Breast epithelium (tissue), 4 donors: ENCODE data around the gene GPATCH4. TPM values are rescaled to one million over a fixed set of nuclear protein-coding genes. Genes with fewer than 3 reads are reported as not detected.

Experiments used
- DNase-seq, 2 donors: peaks; one replicate each; pipeline ENCODE4 v3.0.0-alpha.2; 2019; ENCODE audit warnings: low spot score in 2 of 2
- H3K27ac ChIP-seq, 2 donors: fragments of 200-600 bp; sonication (generic) in 1 of 2; one replicate each; pipeline ENCODE4 v1.5.1; 2016 to 2019; ENCODE audit warnings: mild to moderate bottlenecking in 1 of 2
- H3K27me3 ChIP-seq, 2 donors: fragments of 200-600 bp; sonication (generic) in 1 of 2; one replicate each; pipeline versions ENCODE4 v1.5.1 to v1.6.0; 2017 to 2019; ENCODE audit warnings: control low read depth in 1 of 2, mild to moderate bottlenecking in 1 of 2
- H3K36me3 ChIP-seq: fragments of 200-600 bp; one replicate; pipeline ENCODE4 v1.5.1; 2019
- H3K4me1 ChIP-seq, 2 donors: fragments of 200-600 bp; sonication (generic); one replicate each; pipeline ENCODE4 v1.5.1; 2016 to 2019; ENCODE audit warnings: control low read depth in 1 of 2
- H3K4me3 ChIP-seq, 3 donors: fragments of 200-600 bp; sonication (generic); 1 replicate in 2 of 3; 2 replicates in 1 of 3; pipeline ENCODE4 v1.5.1; 2016 to 2019; ENCODE audit warnings: mild to moderate bottlenecking in 3 of 3, moderate library complexity in 2 of 3
- H3K9me3 ChIP-seq, 2 donors: fragments of 200-600 bp; sonication (generic) in 1 of 2; one replicate each; pipeline ENCODE4 v1.5.1; 2016 to 2019; ENCODE audit warnings: control low read depth in 1 of 2
- POLR2A ChIP-seq: fragments of 450-650 bp; IDR thresholded peaks from one replicate; pipeline ENCODE4 v1.6.1; 2016; ENCODE audit warnings: antibody characterized with exemption, mild to moderate bottlenecking, moderate library complexity
- POLR2AphosphoS5 ChIP-seq, 3 donors: sonication (generic); formaldehyde crosslinking; IDR thresholded peaks; one replicate each; pipeline ENCODE4 v1.6.1; 2017; ENCODE audit warnings: antibody characterized with exemption in 3 of 3
- intact Hi-C: fragments of 100-400 bp; cut with DNase I; formaldehyde crosslinking; loops from one replicate; pipeline ENCODE4 v1.15.1; 2023; ENCODE audit warnings: low total_unique reads
- total RNA-seq, 3 donors: library from RNA; depleted of rRNA; stranded (reverse); fragments of >200 nt; gene quantifications; one replicate each; pipeline ENCODE4 v1.1.0, GENCODE V29; 2016
- TF ChIP-seq, protein P1 (sequence below), 3 donors: fragments of 450-650 bp; IDR thresholded peaks; one replicate each; pipeline ENCODE4 v1.5.1; 2016 to 2017; ENCODE audit warnings: antibody characterized with exemption in 3 of 3, mild to moderate bottlenecking in 3 of 3, moderate library complexity in 3 of 3

GPATCH4 gene
- total RNA-seq, 3 donors from 2014 or later, result 20.2 to 31.1 (median 23.7) TPM

DNA sequence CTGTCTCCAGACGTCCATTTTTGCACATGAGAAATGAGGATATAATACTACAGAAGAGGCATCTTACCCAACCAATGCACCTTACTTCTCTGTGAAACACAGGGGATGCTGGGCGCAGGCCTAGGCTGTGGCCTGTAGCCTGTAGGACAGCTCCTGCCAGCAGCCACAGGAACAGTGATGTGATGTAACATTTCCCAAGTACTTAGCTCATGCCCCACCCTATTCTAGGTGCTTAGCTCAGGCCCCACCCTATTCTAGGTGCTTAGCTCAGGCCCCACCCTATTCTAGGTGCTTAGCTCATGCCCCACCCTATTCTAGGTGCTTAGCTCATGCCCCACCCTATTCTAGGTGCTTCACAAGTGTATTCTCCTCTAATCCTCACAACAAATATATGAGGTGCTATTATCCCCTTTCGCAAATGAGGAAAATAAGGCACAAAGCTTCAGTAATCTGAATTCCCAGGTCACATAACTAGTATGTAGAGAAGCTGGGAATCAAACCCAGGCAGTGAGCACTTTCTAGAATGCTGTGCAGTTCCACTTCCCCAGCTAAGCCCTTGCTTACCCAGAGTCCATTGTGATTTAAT is 14.3 kb downstream of the GPATCH4 start:
- intact Hi-C loops, result loop anchor here (10.0 kb wide), 1 partner anchor 68 kb away; no protein-coding TSS in a partner anchor
- Histone ChIP-seq H3K27ac (no peak overlapping the region), H3K36me3 (no peaks in the 10 kb centered on the region), H3K27me3 (no peaks in the 10 kb centered on the region), H3K9me3 (no peaks in the 10 kb centered on the region), H3K4me3 (no peak overlapping the region), H3K4me1 (peaks cover 0 to 2% of the 10 kb centered on the region in 2 donors)
- DNase-seq, result no peak
- TF ChIP-seq, protein P1, sequence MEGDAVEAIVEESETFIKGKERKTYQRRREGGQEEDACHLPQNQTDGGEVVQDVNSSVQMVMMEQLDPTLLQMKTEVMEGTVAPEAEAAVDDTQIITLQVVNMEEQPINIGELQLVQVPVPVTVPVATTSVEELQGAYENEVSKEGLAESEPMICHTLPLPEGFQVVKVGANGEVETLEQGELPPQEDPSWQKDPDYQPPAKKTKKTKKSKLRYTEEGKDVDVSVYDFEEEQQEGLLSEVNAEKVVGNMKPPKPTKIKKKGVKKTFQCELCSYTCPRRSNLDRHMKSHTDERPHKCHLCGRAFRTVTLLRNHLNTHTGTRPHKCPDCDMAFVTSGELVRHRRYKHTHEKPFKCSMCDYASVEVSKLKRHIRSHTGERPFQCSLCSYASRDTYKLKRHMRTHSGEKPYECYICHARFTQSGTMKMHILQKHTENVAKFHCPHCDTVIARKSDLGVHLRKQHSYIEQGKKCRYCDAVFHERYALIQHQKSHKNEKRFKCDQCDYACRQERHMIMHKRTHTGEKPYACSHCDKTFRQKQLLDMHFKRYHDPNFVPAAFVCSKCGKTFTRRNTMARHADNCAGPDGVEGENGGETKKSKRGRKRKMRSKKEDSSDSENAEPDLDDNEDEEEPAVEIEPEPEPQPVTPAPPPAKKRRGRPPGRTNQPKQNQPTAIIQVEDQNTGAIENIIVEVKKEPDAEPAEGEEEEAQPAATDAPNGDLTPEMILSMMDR (IDR thresholded peaks at IDR 0.05), result no peak

DNA sequence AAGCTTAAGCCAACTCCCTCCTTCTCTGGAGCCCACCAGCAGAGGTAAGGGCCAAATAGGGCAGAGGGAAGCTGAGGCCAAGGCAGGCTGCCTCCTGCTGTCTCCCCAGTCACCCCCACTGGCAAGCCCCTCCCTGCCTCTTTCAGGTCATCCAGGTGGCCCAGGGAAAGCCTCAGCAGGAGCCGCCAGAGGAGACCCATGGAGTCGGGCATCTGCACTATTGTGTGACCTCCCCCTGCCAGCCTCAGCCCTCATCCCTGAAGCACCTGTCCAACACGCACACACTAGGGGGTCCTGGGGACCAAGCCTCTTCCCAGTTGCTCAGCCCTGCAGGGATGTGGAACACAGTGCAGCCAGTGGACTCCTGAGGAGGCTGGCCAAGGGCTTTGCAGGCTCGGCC is 15.0 kb downstream of the GPATCH4 start:
- no peaks in the 10 kb centered on the region for H3K4me1 ChIP-seq
- no peaks in the 10 kb centered on the region for H3K36me3 ChIP-seq
- H3K9me3 ChIP-seq, result no peaks in the 10 kb centered on the region
- intact Hi-C loops, result loop anchor here (10.0 kb wide), 1 partner anchor 68 kb away; no protein-coding TSS in a partner anchor
- TF ChIP-seq, protein P1 (IDR thresholded peaks at IDR 0.05), result no peak
- TF ChIP-seq POLR2AphosphoS5 (IDR thresholded peaks at IDR 0.05) (no peak), POLR2A (no peak)
- H3K27me3 ChIP-seq, result no peaks in the 10 kb centered on the region
- no peak for DNase-seq
- no peak overlapping the region for H3K27ac ChIP-seq
- H3K4me3 ChIP-seq, result no peak overlapping the region

DNA sequence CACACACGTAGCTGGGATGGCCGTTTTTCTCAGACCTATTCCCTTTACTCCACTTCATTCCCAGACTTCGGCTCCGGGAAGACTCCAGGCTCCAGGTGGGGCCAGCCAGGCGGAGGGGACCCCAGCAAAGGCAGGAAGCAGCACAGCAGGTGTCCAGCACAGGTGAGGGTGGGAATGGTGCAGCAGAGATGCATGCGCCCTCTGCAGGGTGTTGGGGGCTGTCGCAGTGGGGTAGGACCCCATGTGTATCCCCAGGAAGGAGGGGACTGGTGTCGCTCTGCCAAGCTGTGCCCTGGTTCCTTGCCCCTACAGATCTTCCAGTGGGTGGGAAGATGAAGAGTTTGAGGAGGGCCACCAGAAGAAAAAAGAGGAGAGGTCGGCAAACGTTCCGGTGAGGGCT is 16.5 kb downstream of the GPATCH4 start:
- Histone ChIP-seq H3K27me3 (no peaks in the 10 kb centered on the region), H3K4me1 (no peaks in the 10 kb centered on the region), H3K36me3 (no peaks in the 10 kb centered on the region), H3K27ac (no peak overlapping the region), H3K4me3 (no peak overlapping the region), H3K9me3 (no peaks in the 10 kb centered on the region)
- no peak for DNase-seq
- intact Hi-C loops, result loop anchor here (10.0 kb wide), 1 partner anchor 70 kb away; no protein-coding TSS in a partner anchor
- TF ChIP-seq, protein P1 (IDR thresholded peaks at IDR 0.05), result no peak
- TF ChIP-seq POLR2AphosphoS5 (IDR thresholded peaks at IDR 0.05) (no peak), POLR2A (no peak)

DNA sequence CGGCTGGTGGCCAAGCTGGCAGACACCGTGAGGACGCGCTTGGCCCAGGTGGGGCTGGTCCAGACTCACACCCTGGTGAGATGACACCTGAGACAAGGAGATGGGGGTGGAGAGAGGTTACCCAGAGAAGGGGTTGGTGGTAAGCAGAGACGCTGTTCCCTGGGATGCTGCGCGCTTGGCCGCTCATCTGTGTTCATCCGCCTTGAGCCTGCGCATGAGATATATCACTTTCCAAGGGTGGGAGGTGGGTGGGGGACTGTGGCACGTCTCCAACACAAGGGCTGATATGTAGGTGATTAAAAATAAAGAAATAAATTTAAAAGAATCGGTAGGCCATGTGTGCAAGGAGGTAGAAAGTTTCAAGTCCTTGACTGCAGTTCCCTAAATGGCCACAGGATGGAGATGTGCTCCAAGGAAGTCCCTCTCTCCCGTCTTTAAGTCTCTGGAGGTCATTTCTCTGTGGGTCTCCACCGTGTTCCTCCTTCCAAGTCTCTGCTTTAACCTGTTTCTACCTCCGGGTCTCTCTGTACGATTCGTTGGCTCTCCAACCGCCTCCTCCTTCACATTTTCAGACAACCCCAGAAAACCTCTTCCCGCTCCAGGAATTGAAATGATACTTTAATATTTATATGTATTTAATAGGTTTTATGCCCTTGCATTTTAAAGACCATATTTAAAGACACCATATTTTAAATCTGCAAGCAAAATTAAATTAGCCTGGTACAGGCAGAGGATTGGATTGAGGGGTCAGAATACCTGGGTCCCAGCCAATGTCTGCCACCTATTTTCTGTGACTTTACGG is 17.3 kb downstream of the GPATCH4 start:
- Histone ChIP-seq H3K4me3 (no peak overlapping the region), H3K36me3 (no peaks in the 10 kb centered on the region), H3K27me3 (no peaks in the 10 kb centered on the region), H3K4me1 (no peaks in the 10 kb centered on the region), H3K9me3 (no peaks in the 10 kb centered on the region), H3K27ac (no peak overlapping the region)
- TF ChIP-seq POLR2AphosphoS5 (IDR thresholded peaks at IDR 0.05) (no peak), POLR2A (no peak)
- TF ChIP-seq, protein P1 (IDR thresholded peaks at IDR 0.05), result peak; percentile 87 to 92 (median 89)
- DNase-seq, result peak in 1 of 2 donors; percentile 57
- intact Hi-C loops, result loop anchor here (1.0 to 10.0 kb wide), 2 partner anchors 19 to 71 kb away; no protein-coding TSS in a partner anchor
